ENCODE measurements around the gene HESX1. TPM values are rescaled to one million over a fixed set of nuclear protein-coding genes. Genes with fewer than 3 reads are reported as not detected.

Gene HESX1
- not detected for total RNA-seq
- under 1 TPM in 1 of 2 donors, not detected in 1; 0.40 TPM for polyA plus RNA-seq
- total RNA-seq: not detected

- H3K4me1 Mint-ChIP-seq: peaks cover 0 to 5% (median 0%) of the 10 kb centered on the region in 7 donors
- no peak for DNase-seq
- no peaks in the 10 kb centered on the region for H3K27me3 ChIP-seq (ENCODE audit: control insufficient read depth in 2 of 2, insufficient read depth in 2 of 2, low read length in 2 of 2)
- POLR2A ChIA-PET: no interaction called here
- no peak within 1 kb of the TSS for H3K4me3 ChIP-seq (ENCODE audit: low read length)
- CTCF ChIA-PET: no interaction called here
- H3K4me1 ChIP-seq (ENCODE audit: control insufficient read depth in 2 of 2, insufficient read depth in 2 of 2, low read length in 2 of 2): no peaks in the 10 kb centered on the region
- H3K36me3 ChIP-seq (ENCODE audit: control insufficient read depth in 2 of 3, insufficient read depth in 3 of 3, low read length in 3 of 3): no peaks in the 10 kb centered on the region
- no peak within 1 kb of the TSS for H3K27ac ChIP-seq (ENCODE audit: low read depth, low read length)
- H3K27ac Mint-ChIP-seq: peak within 1 kb of the TSS in 1 of 9 donors; percentile 41
- no peak within 1 kb of the TSS for H3K4me3 Mint-ChIP-seq
- peaks cover 9 to 20% (median 12%) of the 10 kb centered on the region in 5 donors for H3K27me3 Mint-ChIP-seq
- H3K9me3 Mint-ChIP-seq: peaks cover 0 to 6% (median 0%) of the 10 kb centered on the region in 11 donors
- H3K9me3 ChIP-seq (ENCODE audit: control insufficient read depth in 2 of 3, low read length in 3 of 3): no peaks in the 10 kb centered on the region
- H3K36me3 Mint-ChIP-seq: no peaks in the 10 kb centered on the region
- intact Hi-C loops (cut with micrococcal nuclease): no loop called here
- no peak for ATAC-seq
Measured at GRCh38 chr3:57199895-57200297, at the start of gene HESX1. HESX1 (minus strand) TSS chr3:57199978; CDS start chr3:57199918, 60 bp downstream.

GRCh38 chr3:57244946-57245345 lies 45.2 kb upstream of the HESX1 start:
- no peak overlapping the region for H3K27ac Mint-ChIP-seq
- ChIA-PET POLR2A (no interaction called here), CTCF (no interaction called here)
- H3K27me3 Mint-ChIP-seq: no peaks in the 10 kb centered on the region
- peaks cover 4 to 72% (median 6%) of the 10 kb centered on the region in 3 experiments for H3K36me3 ChIP-seq (ENCODE audit: control insufficient read depth in 2 of 3, insufficient read depth in 3 of 3, low read length in 3 of 3)
- H3K4me1 Mint-ChIP-seq: peaks cover 0 to 14% (median 0%) of the 10 kb centered on the region in 7 donors
- no peaks in the 10 kb centered on the region for H3K4me1 ChIP-seq (ENCODE audit: control insufficient read depth in 2 of 2, insufficient read depth in 2 of 2, low read length in 2 of 2)
- H3K9me3 Mint-ChIP-seq: no peaks in the 10 kb centered on the region
- no peak overlapping the region for H3K4me3 ChIP-seq (ENCODE audit: low read length)
- H3K4me3 Mint-ChIP-seq: no peak overlapping the region
- no peaks in the 10 kb centered on the region for H3K9me3 ChIP-seq (ENCODE audit: control insufficient read depth in 2 of 3, low read length in 3 of 3)
- no peak overlapping the region for H3K27ac ChIP-seq (ENCODE audit: low read depth, low read length)
- no peaks in the 10 kb centered on the region for H3K27me3 ChIP-seq (ENCODE audit: control insufficient read depth in 2 of 2, insufficient read depth in 2 of 2, low read length in 2 of 2)
- peaks cover 23 to 67% (median 54%) of the 10 kb centered on the region in 5 donors for H3K36me3 Mint-ChIP-seq
- DNase-seq (no peak), ATAC-seq (no peak)
- intact Hi-C loops (cut with micrococcal nuclease): no loop called here

- CTCF ChIA-PET: interaction anchor here (0.6 kb wide), 1 partner anchor 780 kb away, joined by 4 read pairs; no protein-coding TSS in a partner anchor
- peak overlapping the region in 2 of 9 donors; percentile 25 to 31 for H3K27ac Mint-ChIP-seq
- POLR2A ChIA-PET: no interaction called here
Measured at GRCh38 chr3:57234613-57235575, 35.1 kb upstream of the HESX1 start.

GRCh38 chr3:57233799-57234198 lies 34.0 kb upstream of the HESX1 start:
- H3K9me3 Mint-ChIP-seq: no peaks in the 10 kb centered on the region

More at GRCh38 chr3:57234613-57235575, 35.1 kb upstream of the HESX1 start:
- intact Hi-C loops (cut with micrococcal nuclease): no loop called here
- Histone ChIP-seq H3K4me3 (ENCODE audit: low read length) (no peak overlapping the region), H3K36me3 (ENCODE audit: control insufficient read depth in 2 of 3, insufficient read depth in 3 of 3, low read length in 3 of 3) (peaks cover under 1 to 16% (median 9%) of the 10 kb centered on the region in 3 experiments), H3K27ac (ENCODE audit: low read depth, low read length) (no peak overlapping the region), H3K27me3 (ENCODE audit: control insufficient read depth in 2 of 2, insufficient read depth in 2 of 2, low read length in 2 of 2) (no peaks in the 10 kb centered on the region), H3K9me3 (ENCODE audit: control insufficient read depth in 2 of 3, low read length in 3 of 3) (no peaks in the 10 kb centered on the region), H3K4me1 (ENCODE audit: control insufficient read depth in 2 of 2, insufficient read depth in 2 of 2, low read length in 2 of 2) (peaks cover 0 to 3% of the 10 kb centered on the region in 2 donors)
- ATAC-seq: no peak
- no peak for DNase-seq
- H3K36me3 Mint-ChIP-seq: peaks cover 3 to 26% (median 17%) of the 10 kb centered on the region in 5 donors
- no peaks in the 10 kb centered on the region for H3K9me3 Mint-ChIP-seq
- H3K4me3 Mint-ChIP-seq: no peak overlapping the region
- H3K27me3 Mint-ChIP-seq: no peaks in the 10 kb centered on the region
- H3K4me1 Mint-ChIP-seq: peaks cover 0 to 30% (median 22%) of the 10 kb centered on the region in 7 donors

GRCh38 chr3:57230006-57230405 lies 30.2 kb upstream of the HESX1 start:
- Histone ChIP-seq H3K9me3 (ENCODE audit: control insufficient read depth in 2 of 3, low read length in 3 of 3) (no peaks in the 10 kb centered on the region), H3K4me1 (ENCODE audit: control insufficient read depth in 2 of 2, insufficient read depth in 2 of 2, low read length in 2 of 2) (peaks cover 9 to 12% of the 10 kb centered on the region in 2 donors), H3K27ac (ENCODE audit: low read depth, low read length) (no peak overlapping the region), H3K27me3 (ENCODE audit: control insufficient read depth in 2 of 2, insufficient read depth in 2 of 2, low read length in 2 of 2) (no peaks in the 10 kb centered on the region), H3K36me3 (ENCODE audit: control insufficient read depth in 2 of 3, insufficient read depth in 3 of 3, low read length in 3 of 3) (no peaks in the 10 kb centered on the region), H3K4me3 (ENCODE audit: low read length) (no peak overlapping the region)
- POLR2A ChIA-PET: interaction anchor here (0.5 to 0.6 kb wide), 2 partner anchors 44 to 551 kb away, joined by 7 to 8 read pairs; no protein-coding TSS in a partner anchor
- Mint-ChIP-seq H3K4me3 (peak overlapping the region in 8 of 10 donors; percentile 12 to 92 (median 38)), H3K36me3 (peaks cover 0 to 2% (median 0%) of the 10 kb centered on the region in 5 donors), H3K27ac (no peak overlapping the region), H3K9me3 (no peaks in the 10 kb centered on the region), H3K27me3 (no peaks in the 10 kb centered on the region), H3K4me1 (peaks cover 17 to 49% (median 38%) of the 10 kb centered on the region in 7 donors)
- DNase-seq (no peak), ATAC-seq (no peak)
- intact Hi-C loops (cut with micrococcal nuclease): no loop called here
- CTCF ChIA-PET: no interaction called here

More at GRCh38 chr3:57233799-57234198, 34.0 kb upstream of the HESX1 start:
- H3K4me1 Mint-ChIP-seq: peaks cover 11 to 36% (median 32%) of the 10 kb centered on the region in 7 donors
- POLR2A ChIA-PET: no interaction called here
- H3K27me3 Mint-ChIP-seq: no peaks in the 10 kb centered on the region
- Histone ChIP-seq H3K9me3 (ENCODE audit: control insufficient read depth in 2 of 3, low read length in 3 of 3) (no peaks in the 10 kb centered on the region), H3K27ac (ENCODE audit: low read depth, low read length) (no peak overlapping the region), H3K4me1 (ENCODE audit: control insufficient read depth in 2 of 2, insufficient read depth in 2 of 2, low read length in 2 of 2) (peaks cover 6 to 7% of the 10 kb centered on the region in 2 donors), H3K36me3 (ENCODE audit: control insufficient read depth in 2 of 3, insufficient read depth in 3 of 3, low read length in 3 of 3) (peaks cover 0 to 8% (median 2%) of the 10 kb centered on the region in 3 experiments), H3K4me3 (ENCODE audit: low read length) (no peak overlapping the region), H3K27me3 (ENCODE audit: control insufficient read depth in 2 of 2, insufficient read depth in 2 of 2, low read length in 2 of 2) (no peaks in the 10 kb centered on the region)
- H3K4me3 Mint-ChIP-seq: no peak overlapping the region
- no peak overlapping the region for H3K27ac Mint-ChIP-seq
- peaks cover 3 to 18% (median 8%) of the 10 kb centered on the region in 5 donors for H3K36me3 Mint-ChIP-seq
- DNase-seq (no peak), ATAC-seq (no peak)
- CTCF ChIA-PET: no interaction called here
- intact Hi-C loops (cut with micrococcal nuclease): no loop called here

- Mint-ChIP-seq H3K27ac (peak overlapping the region; percentile 59 to 86 (median 81)), H3K27me3 (peaks cover 0 to 2% (median 0%) of the 10 kb centered on the region in 5 donors), H3K36me3 (no peaks in the 10 kb centered on the region), H3K4me3 (peak overlapping the region; percentile 89 to 95 (median 93)), H3K4me1 (peaks cover 17 to 41% (median 30%) of the 10 kb centered on the region in 7 donors), H3K9me3 (no peaks in the 10 kb centered on the region)
- peaks cover 9 to 12% of the 10 kb centered on the region in 2 donors for H3K4me1 ChIP-seq (ENCODE audit: control insufficient read depth in 2 of 2, insufficient read depth in 2 of 2, low read length in 2 of 2)
- H3K27me3 ChIP-seq (ENCODE audit: control insufficient read depth in 2 of 2, insufficient read depth in 2 of 2, low read length in 2 of 2): no peaks in the 10 kb centered on the region
- H3K4me3 ChIP-seq (ENCODE audit: low read length): peak overlapping the region; percentile 88
- no peaks in the 10 kb centered on the region for H3K36me3 ChIP-seq (ENCODE audit: control insufficient read depth in 2 of 3, insufficient read depth in 3 of 3, low read length in 3 of 3)
- peak; percentile 19 to 58 (median 48) for DNase-seq
- ChIA-PET CTCF (interaction anchor here (0.6 kb wide), 1 partner anchor 22 kb away, joined by 3 read pairs; no protein-coding TSS in a partner anchor), POLR2A (interaction anchor here (0.6 to 1.0 kb wide), 3 partner anchors 54 to 370 kb away, joined by 3 read pairs; partner anchors contain the start of gene ARF4)
- H3K27ac ChIP-seq (ENCODE audit: low read depth, low read length): peak overlapping the region; percentile 71
- peak; percentile 55 for ATAC-seq
- H3K9me3 ChIP-seq (ENCODE audit: control insufficient read depth in 2 of 3, low read length in 3 of 3): no peaks in the 10 kb centered on the region
- intact Hi-C loops (cut with micrococcal nuclease): loop anchor here (1.0 to 10.0 kb wide), 14 partner anchors 58 to 1264 kb away; partner anchors contain the start of genes ARF4 (in 2 of the 2), CCDC66 (in 2 of the 2), PDE12 (in 2 of the 2) and SLMAP (in 2 of the 2)
Measured at GRCh38 chr3:57227930-57228751, 28.4 kb upstream of the HESX1 start.
